22Rv1 (cell line): ENCODE results near the gene PDGFC.

ENCODE experiments used
- ZFX ChIP-seq: fragments of 450-650 bp; IDR thresholded peaks from 2 replicates; pipeline ENCODE4 v1.6.1; 2017; ENCODE audit warnings: antibody characterized with exemption, borderline replicate concordance
- TF ChIP-seq, protein P1 (sequence below): fragments of 450-650 bp; IDR thresholded peaks from 2 replicates; pipeline ENCODE4 v1.5.1; 2017; ENCODE audit warnings: mild to moderate bottlenecking

DNA sequence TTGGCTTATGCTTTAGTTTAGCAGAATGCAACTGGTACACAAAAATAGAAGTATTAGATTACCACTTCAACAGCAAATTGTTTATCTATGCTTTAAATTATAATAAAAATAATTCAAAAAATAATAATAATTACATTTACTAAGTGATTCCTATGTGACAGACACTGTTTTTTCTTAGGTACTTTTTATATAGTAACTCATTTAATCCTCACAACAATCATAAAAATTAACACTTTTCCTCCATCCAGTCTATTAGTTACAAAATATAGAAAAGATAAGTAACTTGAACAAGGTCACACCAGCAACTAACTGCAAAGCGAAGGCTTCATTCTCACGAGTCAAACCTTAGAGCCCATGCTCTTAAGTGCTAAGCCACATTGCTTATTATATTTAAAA lies 155.2 kb downstream of the PDGFC start:
- TF ChIP-seq, protein P1, sequence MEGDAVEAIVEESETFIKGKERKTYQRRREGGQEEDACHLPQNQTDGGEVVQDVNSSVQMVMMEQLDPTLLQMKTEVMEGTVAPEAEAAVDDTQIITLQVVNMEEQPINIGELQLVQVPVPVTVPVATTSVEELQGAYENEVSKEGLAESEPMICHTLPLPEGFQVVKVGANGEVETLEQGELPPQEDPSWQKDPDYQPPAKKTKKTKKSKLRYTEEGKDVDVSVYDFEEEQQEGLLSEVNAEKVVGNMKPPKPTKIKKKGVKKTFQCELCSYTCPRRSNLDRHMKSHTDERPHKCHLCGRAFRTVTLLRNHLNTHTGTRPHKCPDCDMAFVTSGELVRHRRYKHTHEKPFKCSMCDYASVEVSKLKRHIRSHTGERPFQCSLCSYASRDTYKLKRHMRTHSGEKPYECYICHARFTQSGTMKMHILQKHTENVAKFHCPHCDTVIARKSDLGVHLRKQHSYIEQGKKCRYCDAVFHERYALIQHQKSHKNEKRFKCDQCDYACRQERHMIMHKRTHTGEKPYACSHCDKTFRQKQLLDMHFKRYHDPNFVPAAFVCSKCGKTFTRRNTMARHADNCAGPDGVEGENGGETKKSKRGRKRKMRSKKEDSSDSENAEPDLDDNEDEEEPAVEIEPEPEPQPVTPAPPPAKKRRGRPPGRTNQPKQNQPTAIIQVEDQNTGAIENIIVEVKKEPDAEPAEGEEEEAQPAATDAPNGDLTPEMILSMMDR, result no peak
- TF ChIP-seq ZFX, result no peak
